HEK293 (cell line): ENCODE data around the gene ERGIC1.

Experiments
- CTCF ChIA-PET: fragments of 350-600 bp; formaldehyde crosslinking; extraction: SDS; loops from one replicate; lab custom pipeline; 2021; ENCODE audit warnings: antibody characterized with exemption; lab: Yijun Ruan, JAX
- POLR2A ChIA-PET: fragments of 300-600 bp; formaldehyde crosslinking; extraction: SDS; loops from one replicate; lab custom pipeline; 2020; ENCODE audit warnings: antibody characterized with exemption, inconsistent platforms; lab: Yijun Ruan, JAX
- H3K27ac ChIP-seq: fragments of 200-500 bp; sonication (Bioruptor generic); 2 replicates; pipeline ENCODE4 v1.5.1; 2014; ENCODE audit warnings: low read depth, low read length, control low read depth, inconsistent platforms; ENCODE audit errors: extremely low read depth
- H3K36me3 ChIP-seq, 2 experiments: fragments of 200-500 bp in 1 of 2; sonication (Bioruptor generic) in 1 of 2; 1 replicate in 1 of 2; 2 replicates in 1 of 2; pipeline ENCODE4 v1.5.1; 2014 to 2017; ENCODE audit warnings: inconsistent platforms in 2 of 2, low read length in 2 of 2; ENCODE audit not compliant: control insufficient read depth in 2 of 2, insufficient read depth in 1 of 2
- H3K4me1 ChIP-seq: fragments of 200-500 bp; sonication (Bioruptor generic); 2 replicates; pipeline ENCODE4 v1.5.1; 2014; ENCODE audit warnings: mild to moderate bottlenecking, low read length, inconsistent platforms; ENCODE audit not compliant: control insufficient read depth, insufficient read depth
- H3K4me3 ChIP-seq: 2 replicates; pipeline ENCODE4 v1.5.1; 2011; ENCODE audit warnings: low read depth, mild to moderate bottlenecking, control low read depth, low read length, moderate library complexity
- H3K9me3 ChIP-seq: fragments of 200-500 bp; sonication (Bioruptor generic); 2 replicates; pipeline ENCODE4 v1.5.1; 2014; ENCODE audit warnings: low read depth, low read length, inconsistent platforms; ENCODE audit not compliant: control insufficient read depth, insufficient read depth
- CTCF ChIP-seq: fragments of 450-650 bp; formaldehyde crosslinking; IDR thresholded peaks from 2 replicates; pipeline ENCODE4 v1.5.1; 2016; ENCODE audit warnings: missing biosample characterization, missing genetic modification characterization
- KLF8 ChIP-seq: fragments of 450-650 bp; formaldehyde crosslinking; IDR thresholded peaks from 2 replicates; pipeline ENCODE4 v1.5.1; 2016; ENCODE audit warnings: missing biosample characterization, missing genetic modification characterization
- MEIS1 ChIP-seq: sonication (generic); formaldehyde crosslinking; IDR thresholded peaks from 2 replicates; pipeline ENCODE4 v1.8.1; 2022; ENCODE audit warnings: missing genetic modification reagents, mild to moderate bottlenecking, borderline replicate concordance
- SP2 ChIP-seq: fragments of 450-650 bp; formaldehyde crosslinking; IDR thresholded peaks from 2 replicates; pipeline ENCODE4 v1.5.1; 2016; ENCODE audit warnings: missing biosample characterization, missing genetic modification characterization
- TRIM28 ChIP-seq: IDR thresholded peaks from 2 replicates; pipeline ENCODE4 v1.6.1; 2011; ENCODE audit warnings: low read length, control low read depth, borderline replicate concordance
- ZBTB21 ChIP-seq: fragments of 450-650 bp; formaldehyde crosslinking; IDR thresholded peaks from 2 replicates; pipeline ENCODE4 v1.5.1; 2017; ENCODE audit warnings: missing biosample characterization, missing genetic modification characterization
- ZBTB26 ChIP-seq: fragments of 450-650 bp; formaldehyde crosslinking; optimal IDR thresholded peaks from 2 replicates; pipeline ENCODE3; 2016; ENCODE audit warnings: missing biosample characterization, mild to moderate bottlenecking, missing genetic modification characterization
- ZIC2 ChIP-seq: fragments of 450-650 bp; formaldehyde crosslinking; IDR thresholded peaks from 2 replicates; pipeline ENCODE4 v1.5.1; 2016; ENCODE audit warnings: missing biosample characterization, missing genetic modification characterization
- ZNF112 ChIP-seq: fragments of 450-650 bp; formaldehyde crosslinking; IDR thresholded peaks from 2 replicates; pipeline ENCODE4 v1.5.0; 2017; ENCODE audit warnings: missing biosample characterization, missing genetic modification characterization
- ZNF169 ChIP-seq: fragments of 450-650 bp; formaldehyde crosslinking; IDR thresholded peaks from 2 replicates; pipeline ENCODE4 v1.5.1; 2016; ENCODE audit warnings: missing biosample characterization, missing genetic modification characterization
- ZNF184 ChIP-seq: fragments of 450-650 bp; IDR thresholded peaks from 2 replicates; pipeline ENCODE4 v1.5.1; 2018; ENCODE audit warnings: missing biosample characterization, mild to moderate bottlenecking, missing genetic modification characterization
- ZNF19 ChIP-seq: fragments of 450-650 bp; formaldehyde crosslinking; IDR thresholded peaks from 2 replicates; pipeline ENCODE4; 2016; ENCODE audit warnings: missing biosample characterization, missing genetic modification characterization, low read depth
- ZNF211 ChIP-seq: fragments of 450-650 bp; formaldehyde crosslinking; IDR thresholded peaks from 2 replicates; pipeline ENCODE4 v1.5.1; 2016; ENCODE audit warnings: low read depth, missing biosample characterization, missing genetic modification characterization
- ZNF239 ChIP-seq: fragments of 450-650 bp; formaldehyde crosslinking; IDR thresholded peaks from 2 replicates; pipeline ENCODE4 v1.5.1; 2016; ENCODE audit warnings: missing biosample characterization, missing genetic modification characterization
- ZNF366 ChIP-seq: fragments of 450-650 bp; formaldehyde crosslinking; conservative IDR thresholded peaks from 2 replicates; pipeline ENCODE4 v1.5.1; 2016; ENCODE audit warnings: missing biosample characterization, missing genetic modification characterization
- ZNF37A ChIP-seq: fragments of 450-650 bp; IDR thresholded peaks from 2 replicates; pipeline ENCODE4 v1.5.1; 2018; ENCODE audit warnings: missing biosample characterization, missing genetic modification characterization
- ZNF501 ChIP-seq: fragments of 450-650 bp; formaldehyde crosslinking; IDR thresholded peaks from 2 replicates; pipeline ENCODE4 v1.5.1; 2016; ENCODE audit warnings: missing biosample characterization, missing genetic modification characterization
- ZNF529 ChIP-seq: fragments of 450-650 bp; formaldehyde crosslinking; IDR thresholded peaks from 2 replicates; pipeline ENCODE4 v1.5.1; 2017; ENCODE audit warnings: missing genetic modification characterization, missing biosample characterization; ENCODE audit not compliant: insufficient replicate concordance
- ZNF600 ChIP-seq: fragments of 450-650 bp; formaldehyde crosslinking; IDR thresholded peaks from 2 replicates; pipeline ENCODE4 v1.5.1; 2016; ENCODE audit warnings: missing biosample characterization, missing genetic modification characterization
- ZNF768 ChIP-seq: fragments of 450-650 bp; formaldehyde crosslinking; IDR thresholded peaks from 2 replicates; pipeline ENCODE4 v1.5.1; 2018; ENCODE audit warnings: missing biosample characterization, mild to moderate bottlenecking, missing genetic modification characterization
- ZNF776 ChIP-seq: fragments of 450-650 bp; formaldehyde crosslinking; IDR thresholded peaks from 2 replicates; pipeline ENCODE4 v1.5.0; 2017; ENCODE audit warnings: missing biosample characterization, missing genetic modification characterization, borderline replicate concordance
- ZXDB ChIP-seq: fragments of 450-650 bp; formaldehyde crosslinking; IDR thresholded peaks from 2 replicates; pipeline ENCODE4 v1.5.1; 2016; ENCODE audit warnings: missing biosample characterization, missing genetic modification characterization
- TF ChIP-seq, protein P1 (sequence below): fragments of 450-650 bp; formaldehyde crosslinking; IDR thresholded peaks from 2 replicates; pipeline ENCODE4 v1.5.1; 2016; ENCODE audit warnings: missing biosample characterization, missing genetic modification characterization, borderline replicate concordance

The ERGIC1 gene

GRCh38 chr5:172818081-172818480 lies 16.0 kb upstream of the ERGIC1 start:
- Histone ChIP-seq H3K9me3 (no peaks in the 10 kb centered on the region), H3K4me1 (no peaks in the 10 kb centered on the region), H3K36me3 (no peaks in the 10 kb centered on the region), H3K4me3 (no peak overlapping the region), H3K27ac (no peak overlapping the region)
- ChIA-PET POLR2A (no interaction called here), CTCF (interaction anchor here (0.6 kb wide), 1 partner anchor 39 kb away, joined by 3 read pairs; no protein-coding TSS in a partner anchor)
- TF ChIP-seq ZNF112 (tag by site-specific recombination) (no peak), ZNF211 (tag by site-specific recombination) (no peak), ZNF768 (tag by site-specific recombination) (no peak), MEIS1 (no peak), ZIC2 (tag by site-specific recombination) (no peak), ZXDB (no peak), ZNF529 (tag by site-specific recombination) (no peak), ZBTB21 (tag by site-specific recombination) (no peak), ZBTB26 (no peak), TRIM28 (no peak), SP2 (no peak), ZNF37A (no peak), ZNF184 (tag by site-specific recombination) (no peak), ZNF600 (tag by site-specific recombination) (no peak), ZNF169 (tag by site-specific recombination) (no peak), ZNF366 (no peak), KLF8 (tag by site-specific recombination) (no peak)
- TF ChIP-seq, protein P1, sequence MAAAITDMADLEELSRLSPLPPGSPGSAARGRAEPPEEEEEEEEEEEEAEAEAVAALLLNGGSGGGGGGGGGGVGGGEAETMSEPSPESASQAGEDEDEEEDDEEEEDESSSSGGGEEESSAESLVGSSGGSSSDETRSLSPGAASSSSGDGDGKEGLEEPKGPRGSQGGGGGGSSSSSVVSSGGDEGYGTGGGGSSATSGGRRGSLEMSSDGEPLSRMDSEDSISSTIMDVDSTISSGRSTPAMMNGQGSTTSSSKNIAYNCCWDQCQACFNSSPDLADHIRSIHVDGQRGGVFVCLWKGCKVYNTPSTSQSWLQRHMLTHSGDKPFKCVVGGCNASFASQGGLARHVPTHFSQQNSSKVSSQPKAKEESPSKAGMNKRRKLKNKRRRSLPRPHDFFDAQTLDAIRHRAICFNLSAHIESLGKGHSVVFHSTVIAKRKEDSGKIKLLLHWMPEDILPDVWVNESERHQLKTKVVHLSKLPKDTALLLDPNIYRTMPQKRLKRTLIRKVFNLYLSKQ (tag by site-specific recombination) = no peak

DNA sequence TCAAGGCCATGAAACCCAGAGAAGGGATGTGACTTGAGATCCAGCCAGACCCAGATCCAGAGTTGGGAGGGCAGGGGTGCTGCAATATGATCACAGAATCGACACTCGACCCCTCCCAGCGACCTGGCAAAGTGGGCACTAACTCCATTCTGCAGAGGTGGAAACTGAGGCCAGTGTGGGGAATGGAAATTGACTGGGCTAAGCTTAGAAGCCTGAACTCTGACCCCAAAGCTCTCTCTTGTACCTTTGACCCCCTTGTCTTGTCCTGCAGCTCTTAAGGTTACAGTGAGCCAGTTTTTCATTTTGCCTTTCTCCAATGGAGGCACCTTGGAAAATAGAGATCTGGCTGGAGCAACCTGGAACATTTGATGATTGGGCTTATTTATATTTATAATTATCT lies 14.5 kb upstream of the ERGIC1 start:
- no peak overlapping the region for H3K27ac ChIP-seq
- no peak overlapping the region for H3K4me3 ChIP-seq
- no peaks in the 10 kb centered on the region for H3K4me1 ChIP-seq
- CTCF ChIA-PET = no interaction called here
- H3K36me3 ChIP-seq = no peaks in the 10 kb centered on the region
- H3K9me3 ChIP-seq = no peaks in the 10 kb centered on the region
- TF ChIP-seq CTCF (tag by site-specific recombination) (no peak), ZNF501 (tag by site-specific recombination) (no peak), ZNF239 (tag by site-specific recombination) (no peak), ZNF19 (tag by site-specific recombination) (no peak), ZNF776 (tag by site-specific recombination) (no peak), ZBTB26 (no peak)
- POLR2A ChIA-PET = no interaction called here
